IPS-20b (cell line): ENCODE measurements around the gene CFAP52.
"Not testable (repeated sequence)": the region's sequence is repeated elsewhere in the genome, so short reads cannot be mapped to it uniquely, and the experiment has no call there.

Experiments
- H3K27ac ChIP-seq: one replicate; pipeline ENCODE4 v1.5.1; 2013; ENCODE audit warnings: low read length
- H3K27me3 ChIP-seq: 2 replicates; pipeline ENCODE4 v1.6.1; 2013; ENCODE audit warnings: mild to moderate bottlenecking, low read length, inconsistent platforms; ENCODE audit not compliant: insufficient read depth
- H3K36me3 ChIP-seq: 2 replicates; pipeline ENCODE4 v1.6.1; 2013; ENCODE audit warnings: low read depth, mild to moderate bottlenecking, inconsistent platforms, low read length, moderate library complexity; ENCODE audit not compliant: insufficient read depth
- H3K4me1 ChIP-seq: 2 replicates; pipeline ENCODE4 v1.6.1; 2013; ENCODE audit warnings: mild to moderate bottlenecking, control low read depth, inconsistent platforms, low read length, moderate library complexity; ENCODE audit not compliant: insufficient read depth
- H3K4me3 ChIP-seq: 2 replicates; pipeline ENCODE4 v1.5.1; 2013; ENCODE audit warnings: mild to moderate bottlenecking, low read length, inconsistent platforms
- H3K9ac ChIP-seq: 2 replicates; pipeline ENCODE4 v1.6.1; 2013; ENCODE audit warnings: low read depth, mild to moderate bottlenecking, inconsistent platforms, low read length, moderate library complexity
- H3K9me3 ChIP-seq: 2 replicates; pipeline ENCODE4 v1.6.1; 2013; ENCODE audit warnings: mild to moderate bottlenecking, low read depth, low read length, inconsistent platforms; ENCODE audit not compliant: insufficient read depth

The CFAP52 gene

DNA sequence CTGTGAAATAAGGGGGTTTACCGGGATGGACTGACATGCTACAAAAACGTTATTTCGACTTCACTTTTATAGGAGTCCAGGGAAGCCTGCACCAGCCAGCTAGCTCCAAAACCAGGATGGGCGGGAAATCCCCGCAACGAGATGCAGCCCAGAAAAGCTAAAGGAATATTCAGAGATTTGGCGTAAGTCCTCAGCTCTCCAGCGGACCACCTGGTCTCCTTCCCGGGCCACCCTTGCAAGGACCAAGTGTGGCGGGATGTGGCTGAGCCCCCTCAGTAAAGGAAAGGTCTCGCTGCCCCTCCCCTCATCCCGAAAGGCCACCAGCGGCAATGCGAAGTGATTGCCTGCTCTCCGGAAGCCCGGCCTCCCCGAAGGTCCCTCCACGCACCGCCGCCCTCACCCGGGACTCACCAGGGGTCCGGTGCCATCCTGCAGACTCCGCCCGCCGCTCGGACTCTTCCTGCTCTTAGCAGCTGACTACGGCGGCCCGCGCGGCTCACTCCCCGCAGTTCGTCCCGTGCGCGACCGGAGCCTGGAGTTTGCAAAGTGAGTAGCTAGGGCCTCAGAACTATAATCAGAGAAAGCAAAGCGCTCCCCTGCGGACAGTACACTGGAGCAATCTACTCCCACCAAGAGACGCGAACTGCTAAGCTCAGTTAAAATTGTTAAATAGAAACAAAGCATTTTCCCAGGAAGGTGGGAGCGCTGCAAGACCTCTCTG lies 901 bp upstream of the CFAP52 start, which contains the start of gene STX8:
STX8 (minus strand) TSS at position 440 of the 721 bp plus-strand sequence; CDS start at position 428, 12 bp downstream.
- H3K36me3 ChIP-seq = no peaks in the 10 kb centered on the region
- no peaks in the 10 kb centered on the region for H3K4me1 ChIP-seq
- H3K9ac ChIP-seq = peak within 1 kb of the TSS; percentile 72; the same call in 1 of the 2 replicates
- no peaks in the 10 kb centered on the region for H3K9me3 ChIP-seq
- H3K27me3 ChIP-seq = no peaks in the 10 kb centered on the region
- peak within 1 kb of the TSS; percentile 83 for H3K4me3 ChIP-seq
- no peak within 1 kb of the TSS for H3K27ac ChIP-seq

DNA sequence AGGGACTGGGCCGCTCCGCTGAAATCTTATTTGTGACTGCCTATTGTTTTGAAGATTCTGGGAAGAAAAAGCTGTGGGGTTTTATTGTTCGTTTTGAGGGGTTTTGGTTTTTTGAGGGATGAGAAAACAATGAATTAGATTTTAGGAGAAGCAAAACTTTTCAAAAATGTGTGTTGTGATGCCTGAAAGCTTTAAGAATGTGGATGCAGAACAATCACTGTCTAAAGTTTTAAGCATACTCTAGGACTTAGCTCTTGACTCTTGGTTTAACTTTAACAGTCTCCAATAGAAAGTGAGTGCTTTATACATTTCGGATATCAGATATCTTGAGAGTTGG lies 899 bp downstream of the CFAP52 start:
- no peaks in the 10 kb centered on the region for H3K4me1 ChIP-seq
- no peak overlapping the region for H3K4me3 ChIP-seq
- H3K36me3 ChIP-seq = no peaks in the 10 kb centered on the region
- H3K27me3 ChIP-seq = no peaks in the 10 kb centered on the region
- H3K9ac ChIP-seq = no peak overlapping the region
- no peak overlapping the region for H3K27ac ChIP-seq
- no peaks in the 10 kb centered on the region for H3K9me3 ChIP-seq

DNA sequence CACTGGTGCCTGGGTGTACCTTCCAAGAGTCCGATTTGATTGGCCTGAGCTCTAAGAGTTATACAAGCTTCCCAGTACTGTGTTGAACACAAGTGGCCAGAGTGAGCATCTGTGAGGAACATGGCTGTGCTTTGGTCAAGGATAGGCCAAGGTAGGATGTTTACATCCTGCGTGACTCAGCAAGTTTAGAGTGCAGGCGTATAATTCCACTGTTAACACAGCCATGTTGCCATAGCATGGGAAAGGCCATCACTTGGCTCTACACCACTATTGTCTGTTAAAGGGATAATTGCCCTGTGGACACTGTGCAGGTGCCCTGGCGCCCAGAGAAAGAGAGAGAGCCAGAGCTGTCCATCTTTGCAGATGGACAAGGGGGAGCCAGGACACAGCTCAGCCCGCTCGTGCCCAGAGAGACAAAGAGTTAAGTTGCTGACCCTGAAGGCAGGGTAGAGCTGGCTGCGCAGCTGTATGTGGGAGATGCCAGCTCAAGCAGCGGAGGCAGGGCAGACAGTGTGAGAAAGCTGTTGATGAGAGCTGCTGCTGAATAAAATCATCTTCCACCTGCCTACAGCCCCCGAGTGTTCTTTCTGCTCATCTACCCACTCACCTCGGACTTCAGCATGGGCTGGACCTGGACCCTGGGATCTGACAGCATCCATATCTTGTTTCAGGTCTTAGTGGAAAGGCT lies 11.7 kb downstream of the CFAP52 start:
- no peaks in the 10 kb centered on the region for H3K27me3 ChIP-seq
- H3K27ac ChIP-seq = no peak overlapping the region
- H3K9ac ChIP-seq = no peak overlapping the region
- peaks cover 7% of the 10 kb centered on the region; the same call in 1 of the 2 replicates for H3K9me3 ChIP-seq
- H3K4me1 ChIP-seq = no peaks in the 10 kb centered on the region
- no peaks in the 10 kb centered on the region for H3K36me3 ChIP-seq
- no peak overlapping the region for H3K4me3 ChIP-seq

DNA sequence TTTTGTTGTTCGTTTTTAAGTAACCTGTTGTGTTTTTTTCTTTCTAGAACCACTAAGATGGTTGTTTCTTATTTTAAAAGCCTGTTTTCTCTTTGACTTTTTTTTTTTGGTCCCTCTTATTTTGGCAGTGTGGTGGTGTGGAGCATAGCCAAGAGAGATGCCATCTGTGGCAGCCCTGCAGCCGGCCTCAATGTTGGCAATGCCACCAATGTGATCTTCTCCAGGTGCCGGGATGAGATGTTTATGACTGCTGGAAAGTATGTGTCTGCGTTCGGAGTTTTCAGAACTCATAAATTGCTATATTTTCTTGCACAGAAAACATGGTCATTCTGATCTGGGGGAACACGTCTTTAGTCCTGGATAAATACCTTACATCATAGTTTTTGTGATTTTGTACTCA lies 17.6 kb downstream of the CFAP52 start:
- no peaks in the 10 kb centered on the region for H3K4me1 ChIP-seq
- H3K36me3 ChIP-seq = no peaks in the 10 kb centered on the region
- H3K27ac ChIP-seq = no peak overlapping the region
- H3K4me3 ChIP-seq = no peak overlapping the region
- H3K9ac ChIP-seq = no peak overlapping the region
- H3K9me3 ChIP-seq = no peaks in the 10 kb centered on the region
- no peaks in the 10 kb centered on the region for H3K27me3 ChIP-seq

DNA sequence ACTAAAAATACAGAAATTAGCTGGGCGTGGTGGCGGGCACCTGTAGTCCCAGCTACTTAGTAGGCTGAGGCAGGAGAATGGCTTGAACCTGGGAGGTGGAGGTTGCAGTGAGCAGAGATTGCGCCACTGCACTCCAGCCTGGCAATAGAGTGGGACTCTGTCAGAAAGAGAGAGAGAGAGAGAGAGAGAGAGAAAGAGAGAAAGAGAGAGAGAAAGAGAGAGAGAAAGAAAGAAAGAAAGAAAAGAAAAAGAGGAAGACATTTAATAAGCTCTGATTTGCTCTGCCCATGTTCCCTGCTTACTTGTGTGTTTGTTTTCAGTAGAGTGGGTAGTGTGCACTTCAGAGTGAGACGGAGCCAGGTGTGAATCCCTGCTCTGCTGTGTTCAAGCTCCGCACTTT lies 21.2 kb downstream of the CFAP52 start:
- H3K27me3 ChIP-seq, H3K9me3 ChIP-seq, H3K27ac ChIP-seq, H3K36me3 ChIP-seq, H3K4me3 ChIP-seq, H3K4me1 ChIP-seq, H3K9ac ChIP-seq: not testable (repeated sequence)

DNA sequence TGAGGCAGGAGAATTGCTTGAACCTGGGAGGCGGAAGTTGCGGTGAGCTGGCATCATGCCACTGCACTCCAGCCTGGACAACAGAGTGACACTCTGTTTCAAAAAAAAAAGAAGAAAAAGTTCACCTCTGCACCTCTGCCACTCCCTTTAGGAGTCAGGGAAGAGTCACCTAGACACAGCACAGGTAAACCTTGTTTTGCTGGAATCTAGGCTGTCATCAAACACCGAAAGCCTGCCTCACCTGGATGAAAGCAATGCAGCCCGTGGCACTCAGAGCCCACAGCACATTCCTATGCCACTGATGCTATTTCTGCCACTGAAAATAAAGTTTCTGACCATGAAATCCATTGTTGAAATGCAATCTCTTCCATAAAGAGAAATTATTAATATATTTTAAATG lies 22.2 kb downstream of the CFAP52 start:
- Histone ChIP-seq H3K9me3 (no peaks in the 10 kb centered on the region), H3K27ac (no peak overlapping the region), H3K4me1 (no peaks in the 10 kb centered on the region), H3K27me3 (no peaks in the 10 kb centered on the region), H3K4me3 (no peak overlapping the region), H3K9ac (no peak overlapping the region), H3K36me3 (no peaks in the 10 kb centered on the region)

DNA sequence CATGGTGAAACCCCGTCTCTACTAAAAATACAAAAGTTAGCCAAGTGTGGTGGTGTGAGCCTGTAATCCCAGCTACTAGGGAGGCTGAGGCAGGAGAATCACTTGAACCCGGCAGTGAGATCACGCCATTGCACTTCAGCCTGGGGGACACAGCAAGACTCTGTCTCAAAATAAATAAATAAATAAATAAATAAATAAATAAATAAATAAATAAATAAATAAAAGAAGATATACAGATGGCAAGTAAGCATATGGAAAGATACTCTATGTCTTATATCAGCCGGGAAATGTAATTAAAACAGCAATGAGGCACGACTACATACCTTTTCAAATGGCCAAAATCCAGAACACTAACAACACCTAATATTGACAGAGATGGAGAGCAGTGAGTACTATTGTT lies 28.1 kb downstream of the CFAP52 start:
- not testable (repeated sequence) for H3K4me3 ChIP-seq, H3K27ac ChIP-seq, H3K9ac ChIP-seq, H3K36me3 ChIP-seq, H3K4me1 ChIP-seq, H3K27me3 ChIP-seq, H3K9me3 ChIP-seq

DNA sequence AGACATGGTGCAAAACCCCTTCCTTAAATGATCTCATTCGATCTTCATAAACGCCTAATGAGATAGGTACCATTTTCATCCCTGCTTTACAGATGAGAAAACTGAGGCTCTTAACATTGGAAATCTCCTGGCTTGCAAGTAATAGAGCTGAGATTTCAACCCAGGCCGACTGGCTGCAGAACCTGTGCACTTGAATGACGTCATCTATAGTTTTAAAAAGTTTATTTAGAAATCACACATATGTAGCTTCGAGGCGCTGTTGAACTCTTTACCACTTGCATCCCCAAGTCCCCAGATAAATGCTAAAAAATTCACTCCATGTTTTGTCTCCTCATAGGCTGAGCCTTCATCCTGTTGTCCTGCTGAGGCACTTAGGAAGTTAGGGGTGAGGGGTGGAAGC lies 30.0 kb downstream of the CFAP52 start:
- no peaks in the 10 kb centered on the region for H3K4me1 ChIP-seq
- H3K36me3 ChIP-seq = no peaks in the 10 kb centered on the region
- no peak overlapping the region for H3K9ac ChIP-seq
- H3K4me3 ChIP-seq = no peak overlapping the region
- no peak overlapping the region for H3K27ac ChIP-seq
- H3K9me3 ChIP-seq = no peaks in the 10 kb centered on the region
- H3K27me3 ChIP-seq = no peaks in the 10 kb centered on the region

DNA sequence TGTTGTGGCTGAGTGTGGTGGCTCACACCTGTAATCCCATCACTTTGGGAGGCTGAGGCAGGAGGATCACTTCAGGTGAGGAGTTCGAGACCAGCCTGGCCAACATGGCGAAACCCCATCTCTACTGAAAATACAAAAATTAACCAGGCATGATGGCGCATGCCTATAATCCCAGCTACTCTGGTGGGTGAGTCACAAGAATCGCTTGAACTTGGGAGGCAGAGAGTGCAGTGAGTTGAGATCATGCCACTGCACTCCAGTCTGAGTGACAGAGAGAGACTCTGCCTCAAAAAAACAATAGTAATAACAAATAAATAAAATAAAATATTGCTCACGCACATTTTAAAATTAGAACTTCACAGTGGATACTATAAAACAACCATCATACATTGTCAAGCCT lies 30.6 kb downstream of the CFAP52 start:
- H3K4me1 ChIP-seq, H3K9ac ChIP-seq, H3K4me3 ChIP-seq, H3K36me3 ChIP-seq, H3K27ac ChIP-seq, H3K27me3 ChIP-seq, H3K9me3 ChIP-seq: not testable (repeated sequence)

DNA sequence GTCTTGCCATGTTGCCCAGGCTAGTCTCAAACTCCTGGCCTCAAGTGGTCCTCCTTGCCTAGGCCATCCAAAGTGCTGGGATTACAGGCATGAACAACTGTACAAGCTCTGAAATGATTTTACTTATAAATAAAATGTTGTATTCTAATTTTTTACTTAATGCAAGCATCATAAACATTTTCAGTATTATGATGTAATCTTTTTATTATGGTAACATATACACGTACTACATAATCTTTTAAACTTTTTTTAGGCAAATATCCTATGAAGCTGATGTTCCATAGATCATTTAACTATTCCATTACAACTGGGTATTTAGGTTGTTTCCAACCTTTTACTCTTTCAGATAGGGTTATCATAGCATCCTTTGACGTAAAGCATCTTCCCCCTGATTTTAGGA lies 35.1 kb downstream of the CFAP52 start:
- no peaks in the 10 kb centered on the region for H3K4me1 ChIP-seq
- no peaks in the 10 kb centered on the region for H3K36me3 ChIP-seq
- no peaks in the 10 kb centered on the region for H3K27me3 ChIP-seq
- no peaks in the 10 kb centered on the region for H3K9me3 ChIP-seq
- no peak overlapping the region for H3K27ac ChIP-seq
- no peak overlapping the region for H3K4me3 ChIP-seq
- no peak overlapping the region for H3K9ac ChIP-seq

DNA sequence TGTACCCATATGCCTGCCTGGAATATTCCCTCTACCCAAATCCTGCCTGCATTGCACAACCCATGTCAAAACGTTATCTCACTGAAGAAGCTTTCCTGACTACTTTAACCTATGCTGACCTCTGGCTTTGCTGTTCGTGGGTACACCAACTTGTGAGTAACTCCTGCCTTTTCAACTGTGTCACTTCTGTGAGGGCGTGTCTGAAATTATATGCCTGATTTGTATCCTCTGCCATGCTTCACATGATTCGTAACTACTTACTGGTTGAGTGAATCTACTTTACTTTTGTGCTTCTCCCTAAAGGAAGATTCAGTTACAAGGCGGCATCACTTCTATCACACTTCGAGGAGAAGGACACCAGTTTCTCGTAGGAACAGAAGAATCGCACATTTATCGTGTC lies 35.6 kb downstream of the CFAP52 start:
- H3K9me3 ChIP-seq = no peaks in the 10 kb centered on the region
- no peaks in the 10 kb centered on the region for H3K4me1 ChIP-seq
- H3K9ac ChIP-seq = no peak overlapping the region
- H3K27me3 ChIP-seq = no peaks in the 10 kb centered on the region
- H3K27ac ChIP-seq = no peak overlapping the region
- H3K36me3 ChIP-seq = no peaks in the 10 kb centered on the region
- no peak overlapping the region for H3K4me3 ChIP-seq

DNA sequence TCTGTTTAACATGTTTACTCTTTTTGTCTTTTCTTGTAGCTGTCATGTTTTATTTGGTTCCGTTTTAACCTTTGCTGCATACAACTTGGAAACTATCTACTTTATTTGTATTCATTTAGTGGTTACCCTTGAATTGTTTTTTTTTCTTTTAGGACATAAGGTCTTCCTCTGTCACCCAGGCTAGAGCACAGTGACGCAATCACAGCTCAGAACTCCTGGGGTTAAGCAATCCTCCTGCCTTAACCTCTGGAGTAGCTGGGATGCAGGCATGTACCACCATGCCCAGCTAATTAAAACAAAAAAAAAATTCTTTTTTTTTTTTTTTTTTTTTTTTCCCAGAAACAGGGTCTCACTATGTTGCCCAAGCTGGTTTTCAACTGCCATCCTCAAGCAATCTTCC lies 39.0 kb downstream of the CFAP52 start:
- no peaks in the 10 kb centered on the region for H3K4me1 ChIP-seq
- H3K9ac ChIP-seq = no peak overlapping the region
- no peaks in the 10 kb centered on the region for H3K9me3 ChIP-seq
- H3K4me3 ChIP-seq = no peak overlapping the region
- no peaks in the 10 kb centered on the region for H3K27me3 ChIP-seq
- no peaks in the 10 kb centered on the region for H3K36me3 ChIP-seq
- H3K27ac ChIP-seq = no peak overlapping the region
